Neural progenitor cell (in vitro differentiated cells): ENCODE measurements around the gene DOK5.

Experiments
- CTCF ChIP-seq: fragments of 200-600 bp; sonication (generic); IDR thresholded peaks from 2 replicates; pipeline ENCODE4 v1.5.1; 2017; ENCODE audit warnings: antibody characterized with exemption, mild to moderate bottlenecking
- EZH2 ChIP-seq: fragments of 200-600 bp; sonication (generic); IDR thresholded peaks from 2 replicates; pipeline ENCODE4 v1.6.1; 2017; ENCODE audit warnings: antibody characterized with exemption, mild to moderate bottlenecking, moderate library complexity
- EZH2phosphoT487 ChIP-seq: fragments of 200-600 bp; sonication (generic); IDR thresholded peaks from 2 replicates; pipeline ENCODE4 v1.6.1; 2017; ENCODE audit warnings: antibody characterized with exemption

- TF ChIP-seq CTCF, result peak; percentile 73
- TF ChIP-seq EZH2, result no peak
- TF ChIP-seq EZH2phosphoT487, result no peak
These were observed 193.1 kb downstream of the DOK5 start for GRCh38 chr20:54668271-54669039.
